CD4-positive, alpha-beta T cell treated with Interleukin-2 at 100 ng/mL for 4 hours (primary cell): Measurements from ENCODE around the gene IL31RA.

Experiments
- DNase-seq: peaks from one replicate; pipeline ENCODE4 v3.0.0-alpha.2; 2020; ENCODE audit warnings: low spot score

IL31RA gene

DNA sequence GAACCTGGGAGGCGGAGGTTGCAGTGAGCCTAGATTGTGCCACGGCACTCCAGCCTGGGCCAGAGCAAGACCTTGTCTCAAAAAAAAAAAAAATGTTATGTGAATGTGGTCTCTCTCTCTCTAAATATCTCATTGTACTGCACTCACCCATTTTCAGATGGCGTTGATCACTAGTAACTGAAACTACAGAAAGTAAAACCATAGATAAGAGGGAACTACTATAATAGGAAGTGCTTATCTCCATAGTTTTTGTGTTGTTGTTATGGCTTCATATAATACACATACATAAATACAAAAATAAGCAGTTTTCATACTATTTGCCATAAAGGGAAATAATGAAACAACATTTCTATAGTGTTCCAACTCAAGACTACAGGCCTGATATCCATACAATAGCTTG lies 9.1 kb downstream of the IL31RA start:
- DNase-seq, result no peak

DNA sequence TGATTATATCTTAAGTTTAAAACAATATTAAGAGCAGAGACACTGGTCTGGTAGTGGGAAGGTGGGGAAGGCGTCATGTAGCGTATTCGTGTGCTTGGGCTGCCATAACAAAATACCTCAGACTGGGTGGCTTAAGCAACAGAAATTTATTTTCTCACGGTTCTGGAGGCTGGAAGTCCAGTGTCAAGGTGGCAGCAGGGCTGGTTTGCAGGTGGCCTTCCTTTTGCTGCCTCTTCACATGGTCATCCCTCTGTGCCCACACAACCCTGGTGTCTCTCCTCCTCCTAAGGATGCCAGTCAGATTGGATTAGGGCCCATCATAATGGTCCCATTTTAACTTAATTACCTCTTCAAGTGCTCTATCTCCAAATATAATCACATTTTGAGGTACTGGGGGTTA lies 9.6 kb downstream of the IL31RA start:
- DNase-seq, result no peak

DNA sequence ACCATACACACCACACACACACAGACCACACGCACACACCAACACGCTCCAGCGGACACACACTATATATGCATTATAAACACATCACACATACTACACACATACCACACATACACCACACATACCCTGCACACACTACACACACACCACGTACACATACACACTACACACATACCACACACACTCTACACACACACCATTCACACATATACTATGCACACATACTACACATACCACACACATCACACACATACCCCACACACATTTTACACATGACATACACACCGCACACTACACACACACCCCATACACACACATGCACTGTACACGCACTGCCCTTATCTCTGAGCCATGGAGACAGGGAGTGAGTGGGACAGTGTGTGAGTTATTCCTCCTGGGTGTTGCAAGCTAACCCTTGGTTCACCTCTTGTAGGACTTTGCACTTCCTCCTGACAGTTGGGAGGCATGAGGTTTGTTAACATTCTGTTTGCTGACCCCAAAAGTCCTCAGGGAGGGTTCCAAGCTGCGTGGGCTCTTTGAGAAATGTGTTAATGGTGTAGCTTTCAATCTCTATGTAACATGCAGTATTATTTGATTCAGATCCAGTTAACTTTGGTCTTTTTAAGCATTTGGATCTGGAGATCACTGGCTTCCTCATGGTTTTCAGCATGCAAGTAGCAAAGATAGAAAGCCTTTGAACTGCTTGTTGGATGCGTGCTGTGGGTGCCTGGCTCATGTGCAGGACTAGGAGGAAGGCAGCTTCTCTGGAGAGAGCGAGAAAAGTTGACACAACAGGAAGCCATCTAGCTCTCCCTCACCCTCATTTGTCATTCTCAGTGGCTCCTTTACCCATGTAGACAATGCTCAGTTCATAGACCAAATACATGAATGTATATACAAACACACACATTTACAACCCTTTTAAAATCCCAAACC lies 13.7 kb downstream of the IL31RA start:
- no peak for DNase-seq

DNA sequence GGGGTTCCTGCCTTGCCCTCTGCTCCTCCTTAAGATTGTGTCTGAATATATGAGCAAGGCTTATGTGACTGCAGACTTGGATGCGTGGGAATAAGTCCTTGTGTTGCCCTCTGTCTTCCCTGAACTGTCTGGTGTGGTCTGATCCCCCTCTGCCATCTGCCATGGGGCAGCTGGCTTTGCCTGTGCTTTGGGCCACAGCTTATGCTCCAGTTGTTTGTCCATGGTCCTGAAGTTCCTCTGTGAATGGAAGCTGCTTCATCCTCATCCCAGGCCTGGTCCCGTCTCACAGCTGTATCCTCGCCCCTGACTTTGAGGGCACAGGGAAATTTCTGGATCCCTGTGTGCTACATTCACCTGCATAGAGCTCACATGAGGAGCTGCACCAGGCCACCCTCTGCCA lies 14.7 kb downstream of the IL31RA start:
- no peak for DNase-seq

DNA sequence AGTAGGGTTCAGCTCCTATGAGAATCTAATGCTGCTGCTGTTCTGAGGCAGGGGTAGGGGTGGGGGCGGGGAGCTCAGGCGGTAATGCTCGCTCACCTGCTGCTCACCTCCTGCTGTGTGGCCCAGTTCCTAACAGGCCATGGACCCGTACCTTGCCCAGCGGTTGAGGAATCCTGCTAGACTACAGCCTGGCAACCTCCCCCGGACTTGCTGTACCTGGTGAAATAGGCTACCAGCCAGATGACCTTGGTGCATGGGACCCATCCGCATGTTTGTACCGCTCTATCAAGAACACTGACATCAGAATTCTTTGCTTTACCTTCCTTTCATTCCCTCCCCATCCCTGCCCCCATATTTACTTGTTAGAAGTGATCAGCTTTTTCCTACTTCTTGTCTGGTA lies 15.3 kb downstream of the IL31RA start:
- no peak for DNase-seq

DNA sequence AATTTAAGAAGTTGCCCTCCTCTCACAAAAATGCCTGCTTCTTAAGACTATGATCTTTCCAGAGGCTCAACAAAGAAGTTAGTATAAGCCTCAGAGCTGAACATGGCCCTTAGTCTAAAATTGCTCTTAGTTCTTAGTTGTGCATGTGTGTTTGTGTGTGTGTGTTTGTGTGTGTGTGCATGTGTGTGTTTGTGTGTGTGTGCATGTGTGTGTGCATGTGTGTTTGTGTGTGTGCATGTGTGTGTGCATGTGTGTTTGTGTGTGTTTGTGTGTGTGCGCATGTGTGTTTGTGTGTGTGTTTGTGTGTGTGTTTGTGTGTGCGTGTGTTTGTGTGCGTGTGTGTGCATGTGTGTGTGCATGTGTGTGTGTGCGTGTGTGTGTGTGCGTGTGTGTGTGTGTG lies 15.8 kb downstream of the IL31RA start:
- DNase-seq, result no peak

DNA sequence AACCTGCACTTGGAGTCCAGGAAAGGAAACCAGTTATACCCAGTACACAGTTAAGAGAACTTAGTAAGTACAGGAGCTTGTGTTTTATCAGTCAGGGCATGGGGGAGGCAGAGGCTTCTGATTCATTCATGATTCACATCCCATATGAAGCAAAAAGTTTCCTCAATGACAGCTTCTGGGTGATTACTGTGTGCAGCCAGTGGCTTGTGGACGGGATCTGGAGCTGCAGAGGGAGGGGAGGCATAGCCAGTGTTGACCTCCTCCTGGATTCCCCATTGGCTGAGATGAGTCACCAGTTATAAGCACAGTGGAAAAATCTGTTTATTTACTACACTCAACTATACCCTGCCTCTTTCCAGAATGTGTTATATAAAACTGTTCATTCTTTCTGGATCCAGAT lies 17.7 kb downstream of the IL31RA start:
- no peak for DNase-seq

DNA sequence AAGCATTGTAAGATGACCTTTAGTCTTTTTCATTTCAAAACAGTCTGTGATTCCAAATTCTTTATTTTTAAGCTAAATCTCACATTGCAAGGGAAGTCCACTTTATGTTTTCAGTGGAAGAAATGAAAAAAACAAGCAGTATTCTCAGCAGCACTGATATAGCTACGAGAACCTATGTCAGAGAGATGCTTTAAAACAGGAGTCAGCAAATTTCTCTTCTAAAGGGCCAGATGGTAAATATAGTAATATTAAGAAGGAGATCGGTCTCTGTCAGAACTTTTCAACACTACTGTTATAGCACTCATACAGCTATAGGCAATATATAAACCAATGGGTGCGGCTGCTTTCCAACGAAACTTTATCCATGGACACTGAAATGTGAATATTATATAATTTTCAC lies 18.7 kb downstream of the IL31RA start:
- no peak for DNase-seq

DNA sequence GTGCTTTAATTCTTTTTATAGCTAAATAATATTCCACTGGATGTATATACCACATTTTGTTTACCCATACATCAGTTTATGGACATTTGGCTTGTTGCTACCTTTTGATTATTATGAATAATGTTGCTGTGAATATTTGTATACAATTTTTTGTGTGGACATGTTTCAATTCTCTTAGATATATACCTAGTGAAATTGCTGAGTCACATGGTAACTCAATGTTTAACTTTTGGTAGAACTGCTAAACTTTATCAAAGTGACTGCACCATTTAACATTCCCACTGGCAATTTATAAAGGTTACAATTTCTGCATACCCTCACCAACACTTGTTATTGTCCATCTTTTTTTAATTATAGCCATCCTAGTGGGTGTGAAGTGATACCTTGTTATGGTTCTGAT lies 22.1 kb downstream of the IL31RA start:
- no peak for DNase-seq

DNA sequence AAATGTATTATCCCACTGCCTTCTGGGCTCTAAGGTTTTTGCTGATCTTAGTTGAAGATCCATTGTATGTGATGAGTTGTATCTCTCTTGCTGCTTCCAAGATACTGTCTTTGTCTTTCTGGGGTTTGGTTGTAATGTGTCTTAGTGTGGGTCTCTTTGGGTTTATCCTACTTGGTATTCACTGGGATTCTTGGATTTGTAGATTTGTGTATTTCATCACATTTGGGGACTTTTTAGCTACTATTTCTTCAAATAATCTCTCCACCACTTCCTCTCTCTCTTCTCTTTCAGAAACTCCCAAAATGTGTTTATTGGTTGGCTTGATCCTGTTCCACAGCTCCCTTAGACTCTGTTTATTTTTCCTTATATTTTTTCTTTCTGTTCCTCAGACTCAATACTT lies 26.5 kb downstream of the IL31RA start:
- no peak for DNase-seq

DNA sequence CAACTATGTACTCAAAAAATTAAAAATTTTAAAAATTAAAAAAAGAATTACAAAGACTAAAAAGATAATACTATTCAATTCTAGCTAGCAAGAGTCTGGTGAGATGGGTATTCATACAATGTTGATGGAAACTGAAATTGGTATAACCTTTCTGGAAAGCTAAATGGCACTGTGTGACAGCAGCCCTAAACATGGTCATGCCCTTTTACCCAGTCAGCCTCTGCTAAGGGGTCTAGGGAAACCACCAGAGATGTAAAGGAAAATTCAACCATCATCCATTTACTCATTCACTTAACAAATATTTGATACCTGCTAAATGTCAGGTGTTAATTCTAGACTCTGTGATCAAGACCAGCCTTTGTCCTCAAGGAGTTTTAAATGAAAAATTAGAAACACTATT lies 29.3 kb downstream of the IL31RA start:
- DNase-seq, result no peak

DNA sequence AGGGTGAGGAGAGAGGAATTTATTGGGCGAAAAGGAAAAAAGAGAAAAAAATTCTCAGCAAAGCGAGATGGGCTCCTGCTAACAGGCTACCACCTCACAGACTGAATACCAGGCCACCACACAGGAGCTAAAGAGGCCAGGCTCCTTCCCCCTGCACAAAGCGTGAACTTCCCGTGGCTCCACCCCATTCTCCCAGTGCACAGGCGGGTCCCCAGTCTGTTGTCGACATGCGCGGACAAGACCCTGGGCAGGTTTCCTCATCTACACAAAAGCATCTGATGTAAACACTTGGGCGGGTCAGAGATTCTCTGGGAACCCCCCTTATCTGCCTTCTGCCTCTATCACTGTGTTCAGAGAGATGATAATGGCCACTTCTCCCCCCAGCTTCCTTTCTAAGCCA lies 34.2 kb downstream of the IL31RA start:
- DNase-seq, result no peak

DNA sequence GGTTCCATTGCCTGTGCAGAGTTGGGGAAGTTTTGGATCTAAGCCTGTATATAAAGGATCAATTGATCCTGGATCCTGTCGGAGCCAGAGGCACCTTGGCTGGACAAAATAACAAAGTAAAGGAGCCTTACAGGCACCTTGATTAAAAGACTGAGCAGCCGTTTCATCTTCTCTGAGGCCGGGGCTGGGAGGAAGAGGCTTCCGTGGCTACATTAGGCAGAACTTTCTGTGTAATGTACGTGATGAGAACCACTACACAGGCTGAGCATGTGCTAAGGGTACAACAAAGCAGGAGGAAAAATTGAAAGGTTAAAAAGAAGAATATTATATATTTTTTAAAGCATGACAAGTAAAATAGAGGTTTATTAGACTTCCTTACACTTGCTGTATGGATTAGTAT lies 37.0 kb downstream of the IL31RA start:
- no peak for DNase-seq

DNA sequence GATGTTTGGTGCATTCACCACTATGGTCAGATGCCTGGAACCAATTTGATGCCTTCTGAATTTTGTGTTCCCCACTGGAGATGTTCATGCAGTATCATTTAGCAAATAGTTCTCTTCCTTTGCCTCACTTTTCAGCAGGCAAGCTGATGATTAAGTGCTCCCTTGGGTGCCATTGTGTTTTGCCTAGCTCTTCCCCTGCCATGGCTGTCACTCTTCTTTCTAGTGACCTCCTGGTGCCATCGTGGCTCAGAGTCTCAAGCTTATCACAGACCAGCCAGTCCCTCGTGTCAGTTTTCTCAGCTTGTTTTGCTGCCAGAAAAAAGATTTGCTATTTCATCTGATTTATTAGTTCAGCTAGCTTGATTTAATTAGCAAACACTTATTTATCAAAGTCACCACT lies 41.3 kb downstream of the IL31RA start:
- no peak for DNase-seq

DNA sequence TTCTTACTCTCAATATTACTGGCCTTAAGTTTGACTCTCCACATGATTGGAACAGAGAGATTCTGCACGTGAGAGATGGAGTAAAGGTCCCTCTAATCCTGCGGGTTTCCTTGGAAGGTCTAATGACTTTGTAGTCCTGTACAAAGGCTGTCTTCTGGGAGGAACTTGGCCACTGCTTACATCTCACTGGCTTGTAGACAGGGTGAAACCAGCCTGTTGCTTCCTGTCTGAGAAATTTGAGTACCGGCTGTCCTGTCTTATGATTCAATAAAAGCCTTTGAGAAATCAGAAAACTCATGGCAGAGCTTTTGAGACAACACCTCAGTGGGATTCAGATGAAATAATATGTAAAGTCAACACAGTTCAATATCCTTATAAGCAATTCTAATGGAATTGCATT lies 43.0 kb downstream of the IL31RA start:
- no peak for DNase-seq

DNA sequence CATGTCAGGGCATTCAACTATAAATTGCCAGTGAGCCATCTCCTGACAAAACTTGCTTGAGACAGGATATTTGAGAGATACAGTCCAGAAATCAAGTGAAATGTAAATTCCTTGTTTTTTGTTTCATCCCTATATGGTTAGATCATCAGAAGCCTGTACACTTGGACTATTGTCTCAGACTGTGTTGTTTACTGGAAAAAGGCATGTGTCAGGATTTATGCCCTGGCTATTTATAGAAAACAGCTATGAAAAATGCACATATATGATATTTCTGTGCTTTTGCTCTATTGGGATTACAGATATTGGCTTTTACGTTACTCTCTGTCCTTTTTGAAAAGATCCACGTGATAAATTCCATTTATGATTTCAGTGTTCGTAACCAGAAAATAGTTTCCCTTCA lies 44.2 kb downstream of the IL31RA start:
- DNase-seq, result no peak

DNA sequence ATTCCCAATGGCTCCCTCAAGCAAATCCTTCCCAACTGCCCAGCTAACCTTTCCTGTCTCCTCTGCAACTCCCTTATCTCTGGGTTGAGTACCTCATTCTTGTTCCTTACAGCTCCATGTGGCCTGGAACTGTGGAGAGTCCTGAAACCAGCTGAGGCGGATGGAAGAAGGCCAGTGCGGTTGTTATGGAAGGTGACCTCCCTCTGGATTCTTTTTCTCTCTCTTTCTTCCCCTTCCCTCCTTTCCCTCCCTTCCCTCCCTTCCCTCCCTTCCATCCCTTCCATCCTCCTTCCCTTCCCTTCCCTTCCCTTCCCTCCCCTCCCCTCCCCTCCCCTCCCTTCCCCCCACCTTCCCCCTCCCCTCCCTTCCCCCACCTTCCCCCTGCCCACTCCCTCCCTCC lies 45.1 kb downstream of the IL31RA start:
- DNase-seq, result no peak

DNA sequence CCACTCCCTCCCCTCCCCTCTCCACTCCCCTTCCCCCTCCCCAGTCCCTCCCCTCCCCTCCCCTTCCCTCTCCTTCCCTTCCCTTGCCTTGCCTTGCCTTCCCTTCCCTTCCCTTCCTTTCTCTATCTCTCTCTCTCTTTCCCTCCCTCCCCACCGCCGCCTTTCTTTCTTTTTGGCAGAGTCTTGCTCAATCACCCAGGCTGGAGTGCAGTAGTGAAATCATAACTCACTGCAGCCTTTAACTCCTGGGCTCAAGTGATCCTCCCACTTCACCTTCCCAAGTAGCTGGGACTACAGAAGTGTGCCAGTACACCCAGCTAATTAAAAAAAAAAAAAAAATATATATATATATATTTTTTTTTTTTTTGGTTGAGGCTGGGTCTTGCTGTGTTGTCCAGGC lies 45.5 kb downstream of the IL31RA start:
- no peak for DNase-seq

DNA sequence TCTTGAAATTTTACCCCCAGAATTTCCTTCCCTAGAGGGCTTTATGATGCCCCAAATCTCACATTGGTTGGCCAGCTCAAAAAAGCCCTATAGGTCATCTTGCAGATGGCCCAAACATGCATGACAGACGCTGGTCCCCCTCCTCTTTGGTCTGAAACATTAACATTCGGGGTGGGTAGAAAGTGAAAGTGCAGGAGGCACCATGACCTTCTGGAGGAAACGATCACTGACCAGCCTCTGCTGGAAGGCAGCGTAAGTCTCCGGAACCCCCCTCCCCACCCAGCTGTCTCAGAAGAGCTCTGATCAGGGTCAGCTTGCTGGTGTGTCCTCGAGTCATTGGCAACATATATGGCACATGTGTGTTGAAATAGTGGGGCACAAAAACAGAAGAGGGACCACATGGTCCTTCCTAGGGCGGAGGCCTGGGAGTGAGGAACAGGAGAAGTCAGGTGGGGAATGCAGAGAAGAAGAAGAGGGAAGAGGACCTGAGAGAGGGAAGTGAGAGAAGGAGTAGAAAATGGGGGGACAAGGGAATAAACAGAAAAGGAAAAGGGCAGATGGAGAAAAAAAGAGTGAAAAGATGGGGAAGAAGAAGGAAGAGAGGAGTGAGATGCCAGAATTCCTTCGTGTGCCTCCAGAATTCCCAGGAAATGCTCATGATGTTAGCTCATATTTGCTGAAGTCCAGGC lies 46.2 kb downstream of the IL31RA start:
- no peak for DNase-seq

DNA sequence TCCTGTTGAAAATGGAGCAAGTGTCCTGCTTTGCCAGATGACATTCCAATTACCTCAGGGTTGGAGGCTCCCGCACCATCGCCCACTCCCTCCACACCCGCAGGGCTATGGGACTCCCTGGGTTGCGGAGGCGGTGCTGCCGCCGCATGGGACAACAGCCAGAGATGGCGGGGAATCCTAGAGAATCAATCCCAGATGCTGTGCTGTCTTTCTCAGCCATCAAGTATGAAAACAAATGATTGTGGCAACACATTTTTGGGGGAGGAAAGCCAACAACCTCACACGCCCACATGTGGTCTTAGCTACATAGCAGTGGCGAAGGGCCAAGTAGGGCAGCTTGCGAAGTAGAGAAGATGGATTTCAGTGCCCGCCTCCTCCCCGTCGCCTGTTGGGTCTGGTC lies 46.7 kb downstream of the IL31RA start:
- no peak for DNase-seq

DNA sequence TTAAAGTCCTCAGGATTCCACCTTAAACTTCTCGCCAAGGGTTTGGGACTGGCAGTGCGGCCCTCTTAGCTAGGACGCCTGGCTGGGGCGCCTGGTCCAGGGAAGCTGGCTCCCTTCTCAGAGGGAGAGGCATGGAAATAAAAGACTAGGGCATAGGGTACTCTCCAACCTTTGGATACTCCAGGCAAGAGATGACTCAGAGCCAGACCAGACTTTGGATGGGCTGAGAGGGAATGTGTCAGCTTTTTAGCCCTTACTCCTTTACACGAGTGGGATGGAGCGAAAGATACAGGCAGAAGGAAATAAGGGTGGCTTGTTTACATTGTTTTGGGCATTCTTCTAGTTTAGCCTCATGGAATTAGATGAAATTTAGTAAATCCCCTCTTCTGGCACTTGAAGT lies 48.2 kb downstream of the IL31RA start:
- no peak for DNase-seq

DNA sequence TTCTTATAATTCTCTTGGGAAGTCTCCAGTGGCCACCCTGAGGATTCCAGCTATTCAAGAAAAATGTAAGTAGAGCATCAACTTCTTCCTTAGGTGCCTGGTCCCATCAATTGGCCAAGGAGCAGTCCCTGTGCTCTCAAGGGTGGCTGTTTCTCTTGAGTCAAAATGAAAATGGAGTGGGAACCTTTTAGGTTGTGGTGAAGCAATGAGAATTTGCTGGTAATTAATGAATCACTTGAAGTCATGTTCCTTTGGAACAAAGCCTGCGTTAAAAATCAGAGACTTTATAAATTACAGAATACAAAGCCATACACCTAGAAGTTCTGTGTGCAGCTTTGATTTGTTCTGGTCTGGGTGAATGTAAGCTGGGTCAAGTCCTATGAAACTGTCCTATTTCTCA lies 48.9 kb downstream of the IL31RA start:
- no peak for DNase-seq

DNA sequence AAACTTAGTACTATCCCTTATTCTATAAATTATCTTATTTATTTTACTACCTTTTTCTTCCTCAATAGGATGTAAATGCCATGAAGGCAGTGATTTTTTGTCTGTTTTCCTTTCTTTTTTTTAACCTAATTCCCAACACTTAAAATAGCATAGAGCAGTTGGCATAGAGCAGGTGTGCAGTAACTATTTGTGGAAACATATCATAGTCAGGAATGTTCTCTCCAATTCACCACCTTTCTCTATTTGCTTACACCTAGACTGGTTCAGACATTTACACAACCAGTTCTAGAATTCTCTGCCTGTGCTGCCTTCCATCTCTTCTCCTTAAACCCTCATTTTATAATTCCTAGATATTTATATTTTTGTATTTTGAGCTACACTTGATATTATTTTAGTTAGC lies 49.6 kb downstream of the IL31RA start:
- no peak for DNase-seq

DNA sequence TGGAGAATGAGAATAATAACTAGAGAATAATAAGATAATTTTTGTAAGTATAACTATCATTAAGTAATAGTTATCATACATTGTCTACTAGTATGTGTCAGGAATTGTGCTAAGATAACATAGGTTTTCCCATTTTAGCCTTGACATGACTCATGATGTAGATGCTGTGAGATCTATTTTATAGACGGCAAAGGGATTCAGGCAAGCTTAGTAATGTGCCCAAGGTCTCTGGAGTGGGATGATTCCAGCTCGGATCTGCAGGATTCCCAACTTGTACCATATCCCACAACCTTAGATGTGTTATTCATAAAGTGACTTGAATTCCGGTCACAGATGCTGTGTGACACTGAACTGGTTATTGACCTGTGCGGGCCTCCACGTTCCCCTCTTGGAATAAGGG lies 51.5 kb downstream of the IL31RA start:
- no peak for DNase-seq
